Limb (tissue), 2 donors: Measurements from ENCODE around the gene HMGN2.
A peak's percentile ranks its signal among the peaks of the same experiment; 100 is the strongest.

Experiments used
- DNase-seq, 2 donors: peaks; one replicate each; pipeline ENCODE4 v3.0.0-alpha.2; 2016; ENCODE audit errors: extremely low spot score in 2 of 2

The HMGN2 gene

DNA sequence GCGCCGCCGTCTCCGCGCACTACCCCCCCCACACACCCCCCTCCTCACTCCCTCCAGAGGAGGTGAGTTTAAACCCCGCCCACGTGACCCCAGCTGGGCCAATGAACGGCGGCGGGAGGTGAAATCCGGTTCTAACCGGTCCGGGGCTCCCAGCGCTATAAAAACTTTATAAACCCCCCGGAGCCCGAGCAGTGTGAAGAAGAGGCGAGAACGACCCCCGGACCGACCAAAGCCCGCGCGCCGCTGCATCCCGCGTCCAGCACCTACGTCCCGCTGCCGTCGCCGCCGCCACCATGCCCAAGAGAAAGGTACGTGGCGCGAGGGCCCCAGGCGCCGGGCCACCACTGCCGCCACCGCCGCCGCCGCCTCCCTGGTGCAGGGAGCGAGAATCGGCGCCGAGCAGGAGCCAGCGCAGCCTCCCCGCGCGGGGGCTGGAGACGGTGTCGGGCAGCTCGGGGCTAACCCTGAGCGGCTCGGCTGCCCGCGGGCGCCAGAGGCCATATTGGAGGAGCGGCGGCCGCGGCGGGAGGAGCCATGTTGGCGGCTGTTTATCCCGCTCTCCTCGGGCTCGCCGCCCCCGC, at the start of gene HMGN2:
TSS of gene HMGN2 (plus strand) at position 121 of the 581 bp plus-strand sequence. CDS start at position 294, 173 bp downstream.
- peak; percentile 92 to 95 for DNase-seq

GRCh38 chr1:26429721-26430120, 42.5 kb upstream of the HMGN2 start:
- DNase-seq = no peak

GRCh38 chr1:26431979-26432695, 40.1 kb upstream of the HMGN2 start, which contains the start of gene DHDDS:
Gene DHDDS, plus strand, starts transcription at chr1:26432321. Its CDS starts 625 bp downstream, at chr1:26432946.
- DNase-seq = peak; percentile 98 to 99

DNA sequence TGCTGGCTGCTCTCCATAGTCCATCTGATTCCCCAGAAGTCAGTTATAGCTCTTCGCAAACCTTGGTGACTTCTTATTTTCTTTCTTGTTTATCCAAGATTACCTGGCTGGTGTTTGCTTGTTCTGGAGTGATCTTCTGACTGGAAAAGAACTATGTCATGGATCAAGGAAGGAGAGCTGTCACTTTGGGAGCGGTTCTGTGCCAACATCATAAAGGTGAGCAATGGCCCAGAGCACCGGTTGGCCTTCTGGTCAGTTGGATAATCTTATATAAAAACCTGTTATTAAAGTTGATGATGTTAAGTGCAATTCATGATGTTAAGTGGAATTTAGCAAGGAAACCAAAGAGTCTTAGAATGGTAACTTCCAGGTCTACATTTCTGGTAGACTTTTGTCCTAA, 39.4 kb upstream of the HMGN2 start:
- no peak for DNase-seq

GRCh38 chr1:26434161-26434752, 38.0 kb upstream of the HMGN2 start:
- no peak for DNase-seq

- DNase-seq = no peak
Measured at GRCh38 chr1:26438041-26438440, 34.2 kb upstream of the HMGN2 start.

GRCh38 chr1:26440259-26440658, 32.0 kb upstream of the HMGN2 start:
- no peak for DNase-seq

GRCh38 chr1:26449868-26450267, 22.4 kb upstream of the HMGN2 start:
- DNase-seq = no peak

GRCh38 chr1:26450908-26451307, 21.3 kb upstream of the HMGN2 start:
- no peak for DNase-seq

DNA sequence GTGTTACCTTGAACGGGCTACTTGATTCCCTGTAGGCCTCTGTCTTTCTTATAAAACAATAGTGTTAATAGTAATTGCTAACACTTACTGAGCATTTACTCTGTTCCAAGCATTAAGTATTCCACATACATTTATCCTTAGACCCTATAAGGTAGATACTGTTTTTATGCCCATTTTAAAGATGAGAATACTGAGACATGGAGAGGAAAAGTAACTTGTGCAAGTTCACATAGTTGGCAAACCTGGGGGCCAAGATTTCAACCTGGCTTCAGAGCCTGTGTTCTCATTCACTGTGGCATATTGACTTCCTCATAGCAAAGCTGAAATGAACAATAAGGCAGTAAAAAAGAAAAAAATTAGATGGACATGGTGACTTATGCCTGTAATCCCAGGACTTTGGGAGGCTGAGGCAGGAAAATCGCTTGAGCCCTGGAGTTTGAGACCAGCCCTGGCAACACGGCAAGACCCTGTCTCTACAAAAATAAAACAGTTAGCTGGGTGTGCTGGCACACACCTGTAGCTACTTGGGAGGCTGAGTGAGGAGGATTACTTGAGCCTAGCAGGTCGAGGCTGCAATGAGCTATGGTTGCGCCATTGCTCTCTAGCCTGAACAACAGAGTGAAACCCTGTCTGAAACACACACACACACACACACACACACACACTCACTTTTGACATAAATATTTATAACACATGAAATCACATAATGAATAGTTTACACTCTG, 19.6 kb upstream of the HMGN2 start:
- no peak for DNase-seq

GRCh38 chr1:26459148-26459547, 13.1 kb upstream of the HMGN2 start:
- no peak for DNase-seq

DNA sequence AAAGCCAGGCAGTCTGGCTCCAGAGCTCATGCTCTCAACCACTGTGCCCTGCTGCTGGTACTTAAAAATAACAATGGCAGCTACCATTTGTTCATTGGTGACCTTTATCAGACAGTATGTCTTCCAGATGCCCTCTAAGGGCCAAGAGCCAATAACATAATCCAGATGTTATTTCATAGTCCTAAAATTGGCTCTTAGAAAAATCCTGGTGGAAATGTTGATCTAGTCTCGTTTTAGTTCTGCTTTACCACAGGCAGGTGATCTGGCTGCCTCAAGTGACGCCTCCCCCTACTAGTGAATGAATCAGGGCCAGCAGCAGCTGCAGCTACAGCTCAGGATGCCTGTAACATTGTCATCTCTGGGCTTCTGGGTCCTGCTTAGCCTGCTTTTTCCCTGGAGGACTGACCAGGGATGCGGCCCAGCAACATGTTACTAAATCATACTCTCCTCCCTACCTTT, 12.6 kb upstream of the HMGN2 start:
- no peak for DNase-seq

DNA sequence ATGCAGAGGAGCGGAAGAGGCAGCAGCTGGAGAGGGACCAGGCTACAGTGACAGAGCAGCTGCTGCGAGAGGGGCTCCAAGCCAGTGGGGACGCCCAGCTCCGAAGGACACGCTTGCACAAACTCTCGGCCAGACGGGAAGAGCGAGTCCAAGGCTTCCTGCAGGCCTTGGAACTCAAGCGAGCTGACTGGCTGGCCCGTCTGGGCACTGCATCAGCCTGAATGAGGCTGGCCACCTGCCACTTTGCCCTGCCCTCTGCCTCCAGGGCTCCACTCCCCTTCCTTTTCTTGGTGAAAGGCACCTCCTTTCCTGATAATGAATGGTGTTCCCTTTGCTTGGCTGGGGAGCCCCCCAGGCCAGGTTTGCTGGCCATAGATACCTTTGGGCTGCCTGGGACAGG, 3.3 kb upstream of the HMGN2 start:
- no peak for DNase-seq

GRCh38 chr1:26469558-26469957, 2.7 kb upstream of the HMGN2 start:
- no peak for DNase-seq

- no peak for DNase-seq
Measured at GRCh38 chr1:26470878-26471497, 1.3 kb upstream of the HMGN2 start.

DNA sequence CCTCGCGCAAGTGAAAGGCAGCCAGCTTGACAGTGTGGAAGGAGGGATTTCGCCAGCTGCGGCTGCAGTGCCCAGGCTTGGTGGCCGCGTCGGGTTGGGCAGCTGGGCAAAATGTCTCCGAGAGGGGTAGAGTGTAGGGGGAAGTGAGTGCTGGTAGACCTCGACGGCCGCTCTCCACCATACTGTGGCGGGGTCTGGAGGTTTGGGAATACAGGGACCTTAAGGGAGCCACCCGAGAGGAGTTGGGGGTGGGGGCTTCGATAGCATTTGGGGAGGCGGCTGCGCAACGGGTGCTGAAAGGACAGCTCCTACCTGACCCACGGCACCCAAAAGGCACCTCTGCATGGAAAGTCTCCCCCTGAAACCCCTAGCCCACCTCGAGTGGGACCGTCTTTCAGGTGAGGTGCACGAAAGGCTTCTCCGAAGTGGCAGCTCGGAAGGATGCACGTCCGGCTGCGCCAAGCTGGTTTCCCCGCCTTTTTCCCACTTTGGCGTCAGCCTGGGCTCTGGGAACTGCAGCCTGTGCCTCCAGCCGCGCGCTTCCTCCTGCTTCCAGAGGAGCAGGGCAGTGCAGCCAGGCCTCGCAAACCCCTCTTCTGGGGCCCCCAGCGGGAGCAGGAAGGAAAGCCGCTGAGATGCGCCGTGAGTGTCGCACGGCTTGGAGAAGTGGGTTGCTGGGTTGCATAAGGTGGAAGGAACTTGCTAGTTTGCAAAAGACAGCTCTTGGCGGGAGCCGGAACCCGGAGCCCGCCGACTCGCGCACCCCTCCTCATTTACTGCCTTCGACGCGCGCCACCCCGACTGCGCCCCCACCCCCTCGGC, 531 bp upstream of the HMGN2 start:
- peak in 1 of 2 donors; percentile 45 for DNase-seq

GRCh38 chr1:26472901-26473845, 933 bp downstream of the HMGN2 start:
- peak; percentile 95 to 96 for DNase-seq

GRCh38 chr1:26474818-26475217, 2.6 kb downstream of the HMGN2 start:
- DNase-seq = no peak

DNA sequence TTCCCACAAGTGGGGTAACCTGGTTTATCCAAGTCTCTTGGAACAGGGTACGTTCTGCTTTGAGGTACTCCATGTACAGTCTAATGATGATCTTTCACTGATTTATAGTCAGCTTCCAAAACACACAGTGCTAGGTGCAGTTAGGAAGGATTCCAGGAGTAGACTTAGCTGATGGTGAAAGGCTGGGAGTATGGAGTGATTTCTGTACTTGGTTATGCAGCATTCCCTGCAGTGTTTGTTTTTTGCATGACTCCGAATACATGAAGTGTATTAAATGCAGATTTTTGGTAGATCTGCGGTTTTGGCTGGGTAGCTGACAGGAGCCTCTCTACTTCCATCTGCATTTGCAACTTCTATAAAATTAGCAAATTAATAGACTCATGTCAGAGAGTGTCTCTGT, 3.7 kb downstream of the HMGN2 start:
- DNase-seq = no peak

DNA sequence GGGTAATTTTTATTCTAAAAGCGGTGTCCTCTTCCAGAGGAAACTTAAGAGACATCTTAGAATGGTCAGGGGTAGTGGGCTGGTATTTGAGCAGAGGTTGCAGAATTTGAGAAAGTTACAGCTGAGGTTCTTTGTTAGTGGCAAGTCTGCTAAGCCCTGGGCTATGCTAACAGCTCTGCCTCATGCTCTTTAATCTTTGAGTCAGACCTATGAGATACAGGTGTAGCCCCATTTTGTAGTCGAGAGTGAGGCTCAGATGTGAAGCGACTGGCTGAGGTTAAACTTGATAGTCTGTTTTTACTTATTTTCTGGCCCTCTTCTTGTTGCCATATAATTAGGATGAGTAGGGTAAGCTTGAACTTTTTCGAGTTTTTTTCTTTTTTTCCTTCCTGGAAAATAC, 4.7 kb downstream of the HMGN2 start:
- DNase-seq = no peak
